GM12878 (cell line): ENCODE measurements around the gene TNFRSF14. TPM values are rescaled to one million over a fixed set of nuclear protein-coding genes. Genes with fewer than 3 reads are reported as not detected.

Source experiments
- CHD2 ChIP-seq: IDR thresholded peaks from 2 replicates; pipeline ENCODE4 v1.6.1; 2011; ENCODE audit warnings: low read depth, low read length, improper control_type of control experiment, borderline replicate concordance
- RELB ChIP-seq: fragments of 450-650 bp; IDR thresholded peaks from 2 replicates; pipeline ENCODE4 v1.6.1; 2017; ENCODE audit warnings: low read depth, mild to moderate bottlenecking, moderate library complexity
- polyA plus RNA-seq, 11 experiments: library from polyadenylated mRNA; depleted of rRNA in 4 of 11; unstranded in 6 of 11; stranded (reverse) in 5 of 11; fragments of >200 nt; fragmentation: Nextera tagmentation in 4 of 11; fragmentation: Illumina TruSeq in 1 of 11; extraction: Ambion mirVana in 4 of 11; extraction: Trizol in 1 of 11; gene quantifications; 1 replicate in 1 of 11; 2 replicates in 10 of 11; pipeline versions ENCODE4 v1.2.1 to v1.2.3, GENCODE V29; 2011 to 2016; ENCODE audit warnings: inconsistent platforms in 2 of 11, missing spikeins in 2 of 11, low read depth in 1 of 11
- total RNA-seq, 4 experiments: library from RNA; depleted of rRNA in 3 of 4; stranded (reverse); fragments of >200 nt in 3 of 4; fragmentation: Illumina TruSeq in 1 of 4; extraction: Trizol in 1 of 4; gene quantifications; 2 replicates each; pipeline versions ENCODE4 v1.2.1 to v1.2.3, GENCODE V29; 2013 to 2021
- TF ChIP-seq, protein P1 (sequence below): fragments of 450-650 bp; IDR thresholded peaks from 2 replicates; pipeline ENCODE4 v1.6.1; 2018; ENCODE audit warnings: borderline replicate concordance, mild to moderate bottlenecking; ENCODE audit not compliant: partially characterized antibody

TNFRSF14 gene
- total and polyA plus RNA-seq, 10 of the 15 experiments (the other 5 are each of a cell fraction or from before 2014, with no cell fraction given) = 0.43 to 114 (median 41.5) TPM

DNA sequence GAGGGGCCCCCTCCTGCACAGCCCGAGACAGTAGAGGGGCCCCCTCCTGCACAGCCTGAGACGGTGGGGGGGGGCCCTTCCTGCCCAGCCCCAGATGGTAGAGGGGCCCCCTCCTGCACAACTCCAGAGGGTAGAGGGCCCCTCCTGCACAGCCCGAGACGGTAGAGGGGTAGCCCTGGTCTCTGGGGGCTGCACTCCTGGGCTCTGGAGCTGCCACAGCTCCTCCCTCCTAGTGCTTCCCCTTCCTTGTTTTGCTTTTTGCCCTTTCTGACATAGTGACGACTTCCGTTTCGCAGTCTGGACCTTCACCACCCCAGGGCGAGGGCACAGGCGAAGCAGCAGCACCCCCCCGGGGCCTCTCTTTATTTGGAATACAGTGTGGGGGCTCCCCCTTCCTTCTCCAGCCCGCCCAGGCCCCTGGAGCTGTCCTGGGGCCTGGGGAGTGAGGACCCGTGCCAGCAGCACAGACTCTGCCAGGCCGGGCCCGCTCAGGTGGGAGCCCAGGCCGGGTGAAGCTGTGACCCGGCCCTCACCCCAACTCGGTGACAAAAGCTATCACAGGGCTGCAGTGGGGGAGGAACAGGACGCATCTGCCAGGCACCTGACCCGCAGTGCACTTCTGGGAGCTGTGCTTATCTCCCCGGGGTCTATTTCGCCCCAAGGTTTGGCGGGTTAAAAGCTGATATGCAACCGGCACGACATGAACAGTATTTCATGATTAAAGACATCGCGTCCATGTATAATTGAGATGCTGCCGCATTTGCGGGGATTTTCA lies 29.3 kb downstream of the TNFRSF14 start (continued):
- TF ChIP-seq, protein P1, sequence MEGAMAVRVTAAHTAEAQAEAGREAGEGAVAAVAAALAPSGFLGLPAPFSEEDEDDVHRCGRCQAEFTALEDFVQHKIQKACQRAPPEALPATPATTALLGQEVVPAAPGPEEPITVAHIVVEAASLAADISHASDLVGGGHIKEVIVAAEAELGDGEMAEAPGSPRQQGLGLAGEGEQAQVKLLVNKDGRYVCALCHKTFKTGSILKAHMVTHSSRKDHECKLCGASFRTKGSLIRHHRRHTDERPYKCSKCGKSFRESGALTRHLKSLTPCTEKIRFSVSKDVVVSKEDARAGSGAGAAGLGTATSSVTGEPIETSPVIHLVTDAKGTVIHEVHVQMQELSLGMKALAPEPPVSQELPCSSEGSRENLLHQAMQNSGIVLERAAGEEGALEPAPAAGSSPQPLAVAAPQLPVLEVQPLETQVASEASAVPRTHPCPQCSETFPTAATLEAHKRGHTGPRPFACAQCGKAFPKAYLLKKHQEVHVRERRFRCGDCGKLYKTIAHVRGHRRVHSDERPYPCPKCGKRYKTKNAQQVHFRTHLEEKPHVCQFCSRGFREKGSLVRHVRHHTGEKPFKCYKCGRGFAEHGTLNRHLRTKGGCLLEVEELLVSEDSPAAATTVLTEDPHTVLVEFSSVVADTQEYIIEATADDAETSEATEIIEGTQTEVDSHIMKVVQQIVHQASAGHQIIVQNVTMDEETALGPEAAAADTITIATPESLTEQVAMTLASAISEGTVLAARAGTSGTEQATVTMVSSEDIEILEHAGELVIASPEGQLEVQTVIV = peak; percentile 29
- TF ChIP-seq CHD2 (peak; percentile 30; the same call in 1 of the 2 replicates), RELB (peak; percentile 80)
